B cell (primary cell): Measurements from ENCODE around the gene CNGB1.

Experiments used
- EZH2 ChIP-seq: IDR thresholded peaks from 2 replicates; pipeline ENCODE4 v1.6.1; 2012; ENCODE audit warnings: borderline replicate concordance, low read depth, mild to moderate bottlenecking, moderate library complexity, low read length; ENCODE audit not compliant: insufficient read depth, poor library complexity, severe bottlenecking
- TF ChIP-seq, protein P1 (sequence below): fragments of 200-600 bp; IDR thresholded peaks from one replicate; pipeline ENCODE4 v1.8.0; 2022; ENCODE audit warnings: antibody characterized with exemption, mild to moderate bottlenecking

DNA sequence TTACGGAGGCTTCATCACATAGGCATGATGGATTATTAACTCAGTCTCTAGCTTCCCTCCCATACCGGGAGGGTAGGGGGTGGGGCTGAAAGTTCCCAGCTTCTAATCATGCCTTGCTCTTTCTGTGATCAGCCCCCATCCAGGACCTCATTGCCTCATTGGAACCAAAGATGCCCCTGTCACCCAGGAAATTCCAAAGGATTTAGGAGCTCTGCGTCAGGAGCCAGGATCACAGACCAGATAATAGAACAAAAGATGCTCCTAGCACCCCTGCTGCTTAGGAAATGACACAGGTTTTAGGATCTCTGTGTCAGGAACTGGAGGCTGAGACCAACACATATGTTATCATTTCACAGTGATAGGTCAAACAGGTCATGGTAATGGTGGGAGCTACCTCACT is 40.0 kb upstream of the CNGB1 start:
- TF ChIP-seq, protein P1, sequence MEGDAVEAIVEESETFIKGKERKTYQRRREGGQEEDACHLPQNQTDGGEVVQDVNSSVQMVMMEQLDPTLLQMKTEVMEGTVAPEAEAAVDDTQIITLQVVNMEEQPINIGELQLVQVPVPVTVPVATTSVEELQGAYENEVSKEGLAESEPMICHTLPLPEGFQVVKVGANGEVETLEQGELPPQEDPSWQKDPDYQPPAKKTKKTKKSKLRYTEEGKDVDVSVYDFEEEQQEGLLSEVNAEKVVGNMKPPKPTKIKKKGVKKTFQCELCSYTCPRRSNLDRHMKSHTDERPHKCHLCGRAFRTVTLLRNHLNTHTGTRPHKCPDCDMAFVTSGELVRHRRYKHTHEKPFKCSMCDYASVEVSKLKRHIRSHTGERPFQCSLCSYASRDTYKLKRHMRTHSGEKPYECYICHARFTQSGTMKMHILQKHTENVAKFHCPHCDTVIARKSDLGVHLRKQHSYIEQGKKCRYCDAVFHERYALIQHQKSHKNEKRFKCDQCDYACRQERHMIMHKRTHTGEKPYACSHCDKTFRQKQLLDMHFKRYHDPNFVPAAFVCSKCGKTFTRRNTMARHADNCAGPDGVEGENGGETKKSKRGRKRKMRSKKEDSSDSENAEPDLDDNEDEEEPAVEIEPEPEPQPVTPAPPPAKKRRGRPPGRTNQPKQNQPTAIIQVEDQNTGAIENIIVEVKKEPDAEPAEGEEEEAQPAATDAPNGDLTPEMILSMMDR, result no peak
- TF ChIP-seq EZH2, result no peak
